ENCODE data around the gene S100A10.

The S100A10 gene

GRCh38 chr1:151935894-151936602 is 57.6 kb downstream of the S100A10 start:
- no peak for DNase-seq (ENCODE audit: low read depth in 2 of 2)

- DNase-seq (ENCODE audit: low read depth in 2 of 2), result no peak
Observed at GRCh38 chr1:151935154-151935553, 58.5 kb downstream of the S100A10 start.

GRCh38 chr1:151934048-151934493 is 59.6 kb downstream of the S100A10 start:
- peak in 1 of 2 donors; percentile 42 for DNase-seq (ENCODE audit: low read depth in 2 of 2)

Measured in stimulated activated CD4-positive, alpha-beta T cell treated with anti-CD3 and anti-CD28 coated beads, Interleukin-1b, Interleukin-23, amount 100 ng/mL, for 4 hours (primary cell).